ENCODE results near the gene FAHD1. TPM values are rescaled to one million over a fixed set of nuclear protein-coding genes. Genes with fewer than 3 reads are reported as not detected.

FAHD1 gene
- total and polyA plus RNA-seq, 7 donors, result 27.7 to 137 (median 35.0) TPM

DNA sequence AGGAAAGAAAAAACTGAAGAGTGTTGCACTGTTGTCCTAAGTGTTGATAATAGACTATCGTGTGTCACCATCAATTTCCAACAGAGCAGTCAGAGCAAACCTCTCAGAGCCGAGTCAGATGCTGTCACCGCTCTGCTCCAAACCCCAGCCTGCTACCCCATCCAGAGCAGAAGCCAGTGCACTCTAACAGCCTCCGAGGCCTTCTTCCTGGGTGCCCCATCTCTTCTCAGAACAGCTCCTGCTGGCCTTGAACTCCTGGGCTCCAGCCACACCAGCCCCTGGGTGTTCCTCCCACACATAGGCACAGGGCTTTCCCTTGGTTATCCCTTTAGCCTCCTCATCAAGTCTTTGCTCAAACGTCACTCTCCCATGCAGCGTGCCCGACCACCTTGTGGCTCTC lies 24.0 kb downstream of the FAHD1 start:
- H3K9me3 ChIP-seq, result no peaks in the 10 kb centered on the region
- intact Hi-C loops (cut with DNase I), result no loop called here

DNA sequence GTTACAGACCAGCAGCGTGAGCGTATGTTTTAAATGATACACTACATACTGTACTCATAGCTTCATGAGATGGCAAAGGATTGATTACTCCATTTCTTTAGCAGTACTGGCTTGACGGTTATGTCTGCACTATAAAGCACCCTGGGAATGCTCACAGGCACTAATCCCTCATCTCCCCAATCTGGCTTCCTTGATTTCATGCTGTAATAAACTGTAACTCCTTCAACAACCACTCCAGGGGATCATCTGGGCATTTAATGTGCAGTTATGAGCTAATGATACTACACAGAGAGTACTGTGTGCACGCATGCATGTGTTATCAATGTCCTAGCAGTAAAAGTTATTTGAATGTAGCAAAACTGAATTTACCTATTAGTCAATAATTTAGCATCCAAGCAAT lies 24.8 kb downstream of the FAHD1 start:
- intact Hi-C loops (cut with DNase I), result no loop called here
- no peak for TF ChIP-seq POLR2AphosphoS5 (IDR thresholded peaks at IDR 0.05)
- TF ChIP-seq, protein P1, sequence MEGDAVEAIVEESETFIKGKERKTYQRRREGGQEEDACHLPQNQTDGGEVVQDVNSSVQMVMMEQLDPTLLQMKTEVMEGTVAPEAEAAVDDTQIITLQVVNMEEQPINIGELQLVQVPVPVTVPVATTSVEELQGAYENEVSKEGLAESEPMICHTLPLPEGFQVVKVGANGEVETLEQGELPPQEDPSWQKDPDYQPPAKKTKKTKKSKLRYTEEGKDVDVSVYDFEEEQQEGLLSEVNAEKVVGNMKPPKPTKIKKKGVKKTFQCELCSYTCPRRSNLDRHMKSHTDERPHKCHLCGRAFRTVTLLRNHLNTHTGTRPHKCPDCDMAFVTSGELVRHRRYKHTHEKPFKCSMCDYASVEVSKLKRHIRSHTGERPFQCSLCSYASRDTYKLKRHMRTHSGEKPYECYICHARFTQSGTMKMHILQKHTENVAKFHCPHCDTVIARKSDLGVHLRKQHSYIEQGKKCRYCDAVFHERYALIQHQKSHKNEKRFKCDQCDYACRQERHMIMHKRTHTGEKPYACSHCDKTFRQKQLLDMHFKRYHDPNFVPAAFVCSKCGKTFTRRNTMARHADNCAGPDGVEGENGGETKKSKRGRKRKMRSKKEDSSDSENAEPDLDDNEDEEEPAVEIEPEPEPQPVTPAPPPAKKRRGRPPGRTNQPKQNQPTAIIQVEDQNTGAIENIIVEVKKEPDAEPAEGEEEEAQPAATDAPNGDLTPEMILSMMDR (IDR thresholded peaks at IDR 0.05), result no peak
- TF ChIP-seq POLR2A (IDR thresholded peaks at IDR 0.05), result no peak
- no peak for TF ChIP-seq EP300 (IDR thresholded peaks at IDR 0.05)
- Histone ChIP-seq H3K27ac (no peak overlapping the region), H3K9me3 (no peaks in the 10 kb centered on the region), H3K27me3 (peaks cover 0 to 15% (median 1%) of the 10 kb centered on the region in 3 donors), H3K4me3 (no peak overlapping the region), H3K36me3 (no peaks in the 10 kb centered on the region), H3K4me1 (no peaks in the 10 kb centered on the region)
- no peak for DNase-seq
- whole genome bisulfite sequencing, 2 donors, result 68 to 76% methylated on average over 4 of the region's 4 CpGs

More for the DNA sequence above, 24.0 kb downstream of the FAHD1 start:
- Histone ChIP-seq H3K4me3 (no peak overlapping the region), H3K27ac (no peak overlapping the region), H3K4me1 (no peaks in the 10 kb centered on the region), H3K27me3 (peaks cover 0 to 20% (median 0%) of the 10 kb centered on the region in 3 donors), H3K36me3 (no peaks in the 10 kb centered on the region)
- TF ChIP-seq, protein P1 (IDR thresholded peaks at IDR 0.05), result no peak
- TF ChIP-seq POLR2A (IDR thresholded peaks at IDR 0.05), result no peak
- no peak for TF ChIP-seq EP300 (IDR thresholded peaks at IDR 0.05)
- no peak for TF ChIP-seq POLR2AphosphoS5 (IDR thresholded peaks at IDR 0.05)
- no peak for DNase-seq
- WGBS, 2 donors, result 81 to 88% methylated on average over 7 of the region's 7 CpGs

DNA sequence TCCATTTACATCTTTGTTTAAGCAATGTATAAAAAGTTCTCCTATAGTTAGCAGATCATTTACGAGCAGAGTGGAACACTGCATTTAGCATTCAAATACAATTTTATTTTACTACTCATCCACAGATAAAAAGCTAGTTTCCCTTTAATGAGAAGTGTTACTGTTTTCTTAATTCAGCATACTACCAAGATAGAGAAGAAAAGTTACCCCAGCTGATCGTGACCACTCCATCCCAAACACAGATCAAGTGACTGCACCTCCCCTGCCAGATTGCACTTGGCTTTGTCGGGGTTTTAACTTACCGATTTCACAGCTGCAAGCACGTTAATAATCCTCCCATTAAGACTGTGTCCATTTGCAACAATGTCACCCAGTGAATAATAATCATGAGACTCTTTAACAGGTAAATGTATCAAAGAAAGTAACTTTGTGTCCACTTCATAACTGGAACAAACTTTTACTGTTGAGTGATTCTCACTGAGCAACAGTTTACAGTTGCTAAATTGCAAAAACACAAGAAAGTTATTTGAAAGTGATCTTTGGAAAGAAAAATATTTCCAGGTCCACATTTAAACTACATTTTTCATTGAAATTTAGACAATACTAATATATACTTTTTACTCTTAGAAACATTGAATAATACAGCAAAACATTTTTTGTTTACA lies 30.6 kb downstream of the FAHD1 start:
- intact Hi-C loops (cut with DNase I), result no loop called here
- DNase-seq, result no peak
- Histone ChIP-seq H3K4me1 (no peaks in the 10 kb centered on the region), H3K36me3 (no peaks in the 10 kb centered on the region), H3K4me3 (no peak overlapping the region), H3K27ac (no peak overlapping the region), H3K27me3 (peaks cover 6 to 50% (median 32%) of the 10 kb centered on the region in 3 donors), H3K9me3 (no peaks in the 10 kb centered on the region)
- TF ChIP-seq EP300 (IDR thresholded peaks at IDR 0.05) (no peak), POLR2AphosphoS5 (IDR thresholded peaks at IDR 0.05) (no peak), POLR2A (IDR thresholded peaks at IDR 0.05) (no peak)
- TF ChIP-seq, protein P1 (IDR thresholded peaks at IDR 0.05), result no peak
- 56 to 60% methylated on average over 5 of the region's 5 CpGs for WGBS, 2 donors

GRCh38 chr16:1858189-1858865 lies 31.3 kb downstream of the FAHD1 start:
- no peaks in the 10 kb centered on the region for H3K36me3 ChIP-seq
- no peaks in the 10 kb centered on the region for H3K9me3 ChIP-seq
- WGBS, 2 donors, result 31 to 50% methylated on average over 8 of the region's 8 CpGs
- no peak for DNase-seq
- intact Hi-C loops (cut with DNase I), result no loop called here
- no peak for TF ChIP-seq POLR2AphosphoS5 (IDR thresholded peaks at IDR 0.05)
- TF ChIP-seq, protein P1 (IDR thresholded peaks at IDR 0.05), result no peak
- TF ChIP-seq EP300 (IDR thresholded peaks at IDR 0.05), result no peak
- TF ChIP-seq POLR2A (IDR thresholded peaks at IDR 0.05), result no peak
- H3K27ac ChIP-seq, result no peak overlapping the region
- H3K4me1 ChIP-seq, result no peaks in the 10 kb centered on the region
- peaks cover 6 to 55% (median 32%) of the 10 kb centered on the region in 3 donors for H3K27me3 ChIP-seq
- no peak overlapping the region for H3K4me3 ChIP-seq
